Stimulated activated CD8-positive, alpha-beta memory T cell treated with anti-CD3 and anti-CD28 coated beads, Interleukin-7, amount 100 ng/mL, for 1 hour (primary cell): Measurements from ENCODE around the gene ZDHHC5.
"Not testable (repeated sequence)": the region's sequence is repeated elsewhere in the genome, so short reads cannot be mapped to it uniquely, and the experiment has no call there.

Experiments used
- DNase-seq, 2 donors: peaks; one replicate each; pipeline ENCODE4 v3.0.0-alpha.2; 2020; ENCODE audit warnings: low read depth in 2 of 2

The ZDHHC5 gene

GRCh38 chr11:57667117-57667735, 688 bp upstream of the ZDHHC5 start:
- peak; percentile 81 to 83 for DNase-seq

- DNase-seq = no peak
These were observed 494 bp downstream of the ZDHHC5 start for GRCh38 chr11:57668434-57668782.

GRCh38 chr11:57674251-57674650, 6.3 kb downstream of the ZDHHC5 start:
- no peak for DNase-seq

- DNase-seq = no peak
These were observed 7.4 kb downstream of the ZDHHC5 start for GRCh38 chr11:57675176-57675941.

GRCh38 chr11:57679396-57679795, 11.5 kb downstream of the ZDHHC5 start:
- no peak for DNase-seq

- no peak for DNase-seq
These were observed 12.6 kb downstream of the ZDHHC5 start for GRCh38 chr11:57680552-57680874.

- no peak for DNase-seq
These were observed 13.3 kb downstream of the ZDHHC5 start for GRCh38 chr11:57681168-57681567.

GRCh38 chr11:57690474-57690873, 22.6 kb downstream of the ZDHHC5 start:
- DNase-seq = not testable (repeated sequence)

GRCh38 chr11:57698843-57699365, 31.0 kb downstream of the ZDHHC5 start:
- DNase-seq = no peak

- DNase-seq = no peak
These were observed 31.9 kb downstream of the ZDHHC5 start for GRCh38 chr11:57699813-57700212.

GRCh38 chr11:57700425-57700824, 32.5 kb downstream of the ZDHHC5 start:
- DNase-seq = no peak

- no peak for DNase-seq
These were observed 35.4 kb downstream of the ZDHHC5 start for GRCh38 chr11:57703341-57703740.

GRCh38 chr11:57704932-57705331, 37.0 kb downstream of the ZDHHC5 start:
- DNase-seq = no peak

GRCh38 chr11:57705432-57705831, 37.5 kb downstream of the ZDHHC5 start:
- DNase-seq = not testable (repeated sequence)

- DNase-seq = no peak
These were observed 42.0 kb downstream of the ZDHHC5 start for GRCh38 chr11:57709802-57710367.

GRCh38 chr11:57711414-57712255, 43.7 kb downstream of the ZDHHC5 start, which contains the start of gene MED19:
Gene MED19, minus strand, starts transcription at chr11:57712215. Its CDS starts 36 bp downstream, at chr11:57712179.
- DNase-seq = peak; percentile 51 to 56

- DNase-seq = peak; percentile 73 to 77
These were observed 44.6 kb downstream of the ZDHHC5 start, which contains the start of gene TMX2 for GRCh38 chr11:57712256-57713150. Gene TMX2, plus strand, starts transcription at chr11:57712593. Its CDS starts 26 bp downstream, at chr11:57712619.

GRCh38 chr11:57713835-57714234, 45.9 kb downstream of the ZDHHC5 start:
- no peak for DNase-seq

GRCh38 chr11:57716726-57717125, 48.8 kb downstream of the ZDHHC5 start:
- not testable (repeated sequence) for DNase-seq

- no peak for DNase-seq
These were observed 59.3 kb downstream of the ZDHHC5 start for GRCh38 chr11:57727185-57727584.

GRCh38 chr11:57728829-57729228, 60.9 kb downstream of the ZDHHC5 start:
- DNase-seq = no peak
